ENCODE results near the gene SEC14L3. TPM values are rescaled to one million over a fixed set of nuclear protein-coding genes. Genes with fewer than 3 reads are reported as not detected.

The SEC14L3 gene
- total and polyA plus RNA-seq, 2 of the 13 experiments (the other 11 are each of a cell fraction or from before 2014, with no cell fraction given): not detected

GRCh38 chr22:30439836-30440235 is 32.0 kb downstream of the SEC14L3 start:
- FAIRE-seq (no peak), ATAC-seq (no peak), DNase-seq (ENCODE audit: low spot score) (no peak)
- Histone ChIP-seq H3K4me1 (ENCODE audit: insufficient read depth, low read length) (peaks cover 17% of the 10 kb centered on the region), H3K36me3 (replicated peaks in 1 of 2; ENCODE audit: control insufficient read depth in 1 of 2, insufficient read depth in 2 of 2, low read length in 2 of 2) (no peaks in the 10 kb centered on the region), H3K27me3 (ENCODE audit: control insufficient read depth in 1 of 2, insufficient read depth in 2 of 2, low read length in 2 of 2) (peaks cover 0 to 11% of the 10 kb centered on the region in 2 experiments; a peak in 3 of 5 replicates), H3K9ac (ENCODE audit: insufficient read depth, low read depth, low read length) (no peak overlapping the region), H3K9me3 (ENCODE audit: low read length) (no peaks in the 10 kb centered on the region), H4K20me1 (ENCODE audit: insufficient read depth, low read length) (no peaks in the 10 kb centered on the region), H2AFZ (ENCODE audit: low read length) (no peak overlapping the region), H3K4me2 (ENCODE audit: low read depth, low read length) (no peak overlapping the region), H3K4me3 (replicated peaks in 1 of 3; ENCODE audit: insufficient read depth in 1 of 3, low read depth in 2 of 3, low read length in 3 of 3) (no peak overlapping the region), H3K79me2 (ENCODE audit: insufficient read depth, low read length) (no peaks in the 10 kb centered on the region), H3K27ac (ENCODE audit: extremely low read length, insufficient read depth, low read length) (no peak overlapping the region)
- intact Hi-C loops (cut with micrococcal nuclease; ENCODE audit: unreplicated experiment): no loop called here
- 51% methylated on average over 2 of the region's 11 CpGs for WGBS (ENCODE audit: low lambda C conversion rate)
- ChIA-PET POLR2A (no interaction called here), CTCF (ENCODE audit: low intra/inter-chr PET ratio, low total read pairs) (no interaction called here)
- in situ Hi-C loops (cut with HindIII; ENCODE audit: extremely low pct_ligation_motif_present, low pct_unique_long_range_greater_than_20kb): no loop called here
- no TSS peak for BruUV-seq (replicated peaks)
- no peak for TF ChIP-seq SSRP1 (CRISPR knock-in tag; IDR thresholded peaks at IDR 0.05)
- no peak for TF ChIP-seq ZNF777 (CRISPR knock-in tag; IDR thresholded peaks at IDR 0.05)
- no peak for TF ChIP-seq ZHX2 (IDR thresholded peaks at IDR 0.05; ENCODE audit: low read depth)
- TF ChIP-seq ZHX2 (CRISPR knock-in tag; IDR thresholded peaks at IDR 0.05; ENCODE audit: borderline replicate concordance): no peak
- no peak for TF ChIP-seq PBX3 (CRISPR knock-in tag; IDR thresholded peaks at IDR 0.05; ENCODE audit: borderline replicate concordance)
- TF ChIP-seq THAP9 (CRISPR knock-in tag; IDR thresholded peaks at IDR 0.05; ENCODE audit: borderline replicate concordance): no peak
- no peak for TF ChIP-seq ZNF496 (CRISPR knock-in tag; IDR thresholded peaks at IDR 0.05; ENCODE audit: insufficient replicate concordance)
- no peak for TF ChIP-seq ZNF816 (CRISPR knock-in tag; IDR thresholded peaks at IDR 0.05; ENCODE audit: borderline replicate concordance)
- no peak for TF ChIP-seq MTA1 (CRISPR knock-in tag; IDR thresholded peaks at IDR 0.05; ENCODE audit: borderline replicate concordance)
- TF ChIP-seq WIZ (CRISPR knock-in tag; IDR thresholded peaks at IDR 0.05): no peak
- TF ChIP-seq HMG20B (CRISPR knock-in tag; conservative IDR thresholded peaks at IDR 0.05): no peak
- TF ChIP-seq TFAP4 (IDR thresholded peaks at IDR 0.05; ENCODE audit: borderline replicate concordance, low read depth): no peak
- TF ChIP-seq ZNF451 (CRISPR knock-in tag; IDR thresholded peaks at IDR 0.05): no peak
- no peak for TF ChIP-seq ZFP62 (CRISPR knock-in tag; IDR thresholded peaks at IDR 0.05)
- TF ChIP-seq AGO1 (IDR thresholded peaks at IDR 0.05; ENCODE audit: low read depth, low read length, poor library complexity, severe bottlenecking): no peak

Data from HepG2 (cell line).